Osteoblast (primary cell): ENCODE results near the gene CCN6. TPM values are rescaled to one million over a fixed set of nuclear protein-coding genes. Genes with fewer than 3 reads are reported as not detected.
A peak's percentile ranks its signal among the peaks of the same experiment; 100 is the strongest.

Experiments
- DNase-seq: peaks from one replicate; pipeline ENCODE4 v3.0.0; 2011; ENCODE audit warnings: low spot score, mixed read lengths; ENCODE audit not compliant: insufficient read length; ENCODE audit errors: missing footprints
- H2AFZ ChIP-seq: 2 replicates; pipeline ENCODE4 v1.6.0; 2011; ENCODE audit warnings: mild to moderate bottlenecking, low read length
- H3K27ac ChIP-seq: 2 replicates; pipeline ENCODE4 v1.5.1; 2011; ENCODE audit warnings: mild to moderate bottlenecking, low read depth, low read length, moderate library complexity
- H3K27me3 ChIP-seq: 2 replicates; pipeline ENCODE4 v1.6.0; 2012; ENCODE audit warnings: mild to moderate bottlenecking, control low read depth, inconsistent platforms, low read length, moderate library complexity; ENCODE audit not compliant: insufficient read depth
- H3K36me3 ChIP-seq: 2 replicates; pipeline ENCODE4 v1.5.1; 2011; ENCODE audit warnings: mild to moderate bottlenecking, low read length, control low read depth, moderate library complexity; ENCODE audit not compliant: insufficient read depth
- H3K4me1 ChIP-seq: 2 replicates; pipeline ENCODE4 v1.5.1; 2011; ENCODE audit warnings: mild to moderate bottlenecking, low read length, control low read depth, moderate library complexity; ENCODE audit not compliant: insufficient read depth
- H3K4me2 ChIP-seq: 2 replicates; pipeline ENCODE4 v1.6.0; 2011; ENCODE audit warnings: mild to moderate bottlenecking, low read length; ENCODE audit not compliant: insufficient read depth
- H3K4me3 ChIP-seq: fragments of 200-600 bp; sonication (generic); 3 replicates; pipeline ENCODE4 v1.5.1; 2012; ENCODE audit warnings: mild to moderate bottlenecking, low read length, inconsistent platforms; ENCODE audit not compliant: insufficient read depth
- H3K79me2 ChIP-seq: 2 replicates; pipeline ENCODE4 v1.6.0; 2012; ENCODE audit warnings: mild to moderate bottlenecking, low read length, control low read depth, inconsistent platforms; ENCODE audit not compliant: insufficient read depth
- H3K9me3 ChIP-seq: 2 replicates; pipeline ENCODE4 v1.5.1; 2011; ENCODE audit warnings: low read depth, low read length, control low read depth
- H4K20me1 ChIP-seq: 2 replicates; pipeline ENCODE4 v1.6.0; 2012; ENCODE audit warnings: mild to moderate bottlenecking, low read length, control low read depth; ENCODE audit not compliant: insufficient read depth
- total RNA-seq: library from RNA; depleted of rRNA; stranded (reverse); fragments of >200 nt; gene quantifications from 2 replicates; pipeline ENCODE4 v1.2.3, GENCODE V29; 2012
- TF ChIP-seq, protein P1 (sequence below): IDR thresholded peaks from 2 replicates; pipeline ENCODE4 v1.5.1; 2011; ENCODE audit warnings: mild to moderate bottlenecking, low read depth, low read length, moderate library complexity; ENCODE audit errors: extremely low read depth

Gene CCN6
- total RNA-seq, 1 donor = 6.9 TPM

DNA sequence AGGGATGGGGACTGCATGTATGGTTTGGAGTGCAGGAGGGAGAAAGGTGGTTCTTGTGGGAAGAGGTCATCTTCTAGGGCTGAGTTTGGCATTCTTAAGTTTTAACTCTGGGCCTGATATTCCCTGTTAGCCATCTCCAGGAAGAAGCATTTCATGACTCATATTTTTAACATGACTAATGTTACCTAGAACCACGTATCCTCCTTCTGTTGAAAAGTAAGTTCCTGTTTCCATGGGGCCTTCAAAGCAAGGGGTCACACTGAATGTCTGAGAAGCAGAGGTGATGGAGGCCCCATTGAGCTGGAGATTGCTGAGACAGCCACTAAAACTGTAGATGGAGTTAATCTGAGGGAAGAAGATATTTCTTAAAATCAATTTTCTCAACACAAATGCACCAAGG is 63.6 kb downstream of the CCN6 start:
- H3K79me2 ChIP-seq = no peaks in the 10 kb centered on the region
- DNase-seq = peak; percentile 27
- H3K27ac ChIP-seq = peak overlapping the region; percentile 18
- H3K4me2 ChIP-seq = no peak overlapping the region
- no peak overlapping the region for H3K4me3 ChIP-seq
- no peaks in the 10 kb centered on the region for H4K20me1 ChIP-seq
- peaks cover 100% of the 10 kb centered on the region for H3K36me3 ChIP-seq
- TF ChIP-seq, protein P1, sequence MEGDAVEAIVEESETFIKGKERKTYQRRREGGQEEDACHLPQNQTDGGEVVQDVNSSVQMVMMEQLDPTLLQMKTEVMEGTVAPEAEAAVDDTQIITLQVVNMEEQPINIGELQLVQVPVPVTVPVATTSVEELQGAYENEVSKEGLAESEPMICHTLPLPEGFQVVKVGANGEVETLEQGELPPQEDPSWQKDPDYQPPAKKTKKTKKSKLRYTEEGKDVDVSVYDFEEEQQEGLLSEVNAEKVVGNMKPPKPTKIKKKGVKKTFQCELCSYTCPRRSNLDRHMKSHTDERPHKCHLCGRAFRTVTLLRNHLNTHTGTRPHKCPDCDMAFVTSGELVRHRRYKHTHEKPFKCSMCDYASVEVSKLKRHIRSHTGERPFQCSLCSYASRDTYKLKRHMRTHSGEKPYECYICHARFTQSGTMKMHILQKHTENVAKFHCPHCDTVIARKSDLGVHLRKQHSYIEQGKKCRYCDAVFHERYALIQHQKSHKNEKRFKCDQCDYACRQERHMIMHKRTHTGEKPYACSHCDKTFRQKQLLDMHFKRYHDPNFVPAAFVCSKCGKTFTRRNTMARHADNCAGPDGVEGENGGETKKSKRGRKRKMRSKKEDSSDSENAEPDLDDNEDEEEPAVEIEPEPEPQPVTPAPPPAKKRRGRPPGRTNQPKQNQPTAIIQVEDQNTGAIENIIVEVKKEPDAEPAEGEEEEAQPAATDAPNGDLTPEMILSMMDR = no peak
- H3K9me3 ChIP-seq = no peaks in the 10 kb centered on the region
- no peaks in the 10 kb centered on the region for H3K27me3 ChIP-seq
- H2AFZ ChIP-seq = no peak overlapping the region
- H3K4me1 ChIP-seq = no peaks in the 10 kb centered on the region

DNA sequence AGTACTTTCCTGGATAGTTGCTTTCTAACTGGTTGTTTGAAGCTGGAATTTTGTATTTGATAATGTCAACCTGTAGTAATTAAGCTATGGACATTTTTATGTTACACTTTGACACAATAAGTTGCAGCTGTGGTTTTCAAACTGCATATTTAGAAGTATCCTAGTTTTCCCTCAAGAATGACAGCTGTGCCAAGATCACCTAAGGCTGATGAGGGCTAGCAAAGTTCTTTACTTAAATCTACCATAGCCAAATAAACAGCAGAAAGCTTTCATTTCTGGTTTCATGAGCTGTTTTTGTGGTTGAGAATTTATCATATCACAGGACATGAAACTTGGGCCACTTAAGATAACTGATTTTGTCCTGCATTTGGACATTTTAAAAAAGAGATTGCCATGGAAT is 64.1 kb downstream of the CCN6 start:
- no peak for DNase-seq
- Histone ChIP-seq H3K79me2 (no peaks in the 10 kb centered on the region), H3K27me3 (no peaks in the 10 kb centered on the region), H3K4me2 (no peak overlapping the region), H3K9me3 (no peaks in the 10 kb centered on the region), H4K20me1 (no peaks in the 10 kb centered on the region), H3K27ac (peak overlapping the region; percentile 18), H3K36me3 (peaks cover 100% of the 10 kb centered on the region), H2AFZ (no peak overlapping the region), H3K4me3 (no peak overlapping the region), H3K4me1 (no peaks in the 10 kb centered on the region)
- TF ChIP-seq, protein P1 = no peak

Other genes starting within 250 kb of the CCN6 start
- 104 and 106 TPM in 2 replicates for gene FYN, start 180.7 kb upstream of the CCN6 start, total RNA-seq
- gene TUBE1, start 33.4 kb downstream of the CCN6 start, total RNA-seq = 49.6 and 49.8 TPM in 2 replicates
- 11.6 and 17.4 TPM in 2 replicates for gene FAM229B, start 33.5 kb downstream of the CCN6 start, total RNA-seq
- 260 and 456 TPM in 2 replicates for gene LAMA4, start 200.5 kb downstream of the CCN6 start, total RNA-seq